GM12864 (cell line): ENCODE data around the gene CASP8AP2.
A peak's percentile ranks its signal among the peaks of the same experiment; 100 is the strongest.
"Not testable (repeated sequence)": the region's sequence is repeated elsewhere in the genome, so short reads cannot be mapped to it uniquely, and the experiment has no call there.

Source experiments
- DNase-seq: peaks from one replicate; pipeline ENCODE4 v3.0.0-alpha.2; 2011; ENCODE audit warnings: low read depth
- H3K4me3 ChIP-seq: 2 replicates; pipeline ENCODE4 v1.5.1; 2011; ENCODE audit warnings: mild to moderate bottlenecking, low read depth, low read length, control low read depth
- TF ChIP-seq, protein P1 (sequence below): IDR thresholded peaks from 2 replicates; pipeline ENCODE4 v1.5.1; 2011; ENCODE audit warnings: low read depth, mild to moderate bottlenecking, moderate library complexity, low read length, control low read depth, inconsistent platforms; ENCODE audit errors: missing control alignments

CASP8AP2 gene

GRCh38 chr6:89799756-89800155, 29.9 kb upstream of the CASP8AP2 start:
- TF ChIP-seq, protein P1, sequence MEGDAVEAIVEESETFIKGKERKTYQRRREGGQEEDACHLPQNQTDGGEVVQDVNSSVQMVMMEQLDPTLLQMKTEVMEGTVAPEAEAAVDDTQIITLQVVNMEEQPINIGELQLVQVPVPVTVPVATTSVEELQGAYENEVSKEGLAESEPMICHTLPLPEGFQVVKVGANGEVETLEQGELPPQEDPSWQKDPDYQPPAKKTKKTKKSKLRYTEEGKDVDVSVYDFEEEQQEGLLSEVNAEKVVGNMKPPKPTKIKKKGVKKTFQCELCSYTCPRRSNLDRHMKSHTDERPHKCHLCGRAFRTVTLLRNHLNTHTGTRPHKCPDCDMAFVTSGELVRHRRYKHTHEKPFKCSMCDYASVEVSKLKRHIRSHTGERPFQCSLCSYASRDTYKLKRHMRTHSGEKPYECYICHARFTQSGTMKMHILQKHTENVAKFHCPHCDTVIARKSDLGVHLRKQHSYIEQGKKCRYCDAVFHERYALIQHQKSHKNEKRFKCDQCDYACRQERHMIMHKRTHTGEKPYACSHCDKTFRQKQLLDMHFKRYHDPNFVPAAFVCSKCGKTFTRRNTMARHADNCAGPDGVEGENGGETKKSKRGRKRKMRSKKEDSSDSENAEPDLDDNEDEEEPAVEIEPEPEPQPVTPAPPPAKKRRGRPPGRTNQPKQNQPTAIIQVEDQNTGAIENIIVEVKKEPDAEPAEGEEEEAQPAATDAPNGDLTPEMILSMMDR: no peak
- no peak overlapping the region for H3K4me3 ChIP-seq
- DNase-seq: no peak

GRCh38 chr6:89803271-89803670, 26.4 kb upstream of the CASP8AP2 start:
- H3K4me3 ChIP-seq: no peak overlapping the region
- TF ChIP-seq, protein P1: no peak
- DNase-seq: no peak

DNA sequence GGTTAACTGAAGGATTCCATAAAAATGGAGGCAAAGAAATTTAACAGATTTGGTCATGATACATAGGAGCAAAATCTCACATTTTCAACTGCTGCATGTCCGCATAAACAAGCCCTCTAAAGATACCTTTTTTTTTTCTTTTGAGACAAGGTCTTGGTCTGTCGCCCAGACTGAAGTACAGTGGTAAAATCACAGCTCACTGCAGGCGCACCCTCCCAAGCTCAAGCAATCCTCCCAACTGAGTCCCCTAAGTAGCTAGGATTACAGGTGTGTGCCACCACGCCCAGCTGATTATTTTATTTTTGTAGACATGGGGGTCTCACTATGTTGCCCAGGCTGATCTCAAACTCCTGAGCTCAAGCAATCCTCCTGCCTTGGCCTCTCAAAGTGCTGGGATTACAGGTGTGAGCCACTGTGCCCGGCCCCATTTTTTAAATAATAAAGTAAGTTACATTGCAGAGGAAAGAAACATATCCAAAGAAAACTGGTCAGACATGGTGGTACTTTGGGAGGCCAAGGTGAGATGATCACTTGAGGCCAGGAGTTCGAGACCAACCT, 23.8 kb upstream of the CASP8AP2 start:
- DNase-seq: no peak
- TF ChIP-seq, protein P1: no peak
- no peak overlapping the region for H3K4me3 ChIP-seq

DNA sequence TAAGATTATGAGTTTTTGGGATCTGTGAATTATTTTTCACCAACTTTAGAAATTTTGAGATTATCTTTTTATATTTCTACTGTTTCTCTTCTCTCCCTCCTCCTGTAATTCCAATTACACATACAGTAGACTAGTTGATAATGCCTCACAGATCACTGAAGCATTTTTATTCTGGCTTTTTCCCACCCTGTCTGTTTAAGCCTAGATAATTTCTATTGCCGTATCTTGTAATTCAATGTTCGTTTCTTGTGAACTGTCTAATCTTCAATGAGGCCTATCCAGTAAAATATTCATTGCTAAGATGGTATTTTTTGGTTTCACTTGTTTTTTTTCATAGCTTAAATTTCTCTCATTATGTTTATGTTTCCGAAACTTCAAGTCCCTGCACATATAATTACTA, 22.1 kb upstream of the CASP8AP2 start:
- DNase-seq: no peak
- TF ChIP-seq, protein P1: no peak
- H3K4me3 ChIP-seq: no peak overlapping the region

GRCh38 chr6:89813422-89813821, 16.3 kb upstream of the CASP8AP2 start:
- not testable (repeated sequence) for DNase-seq

DNA sequence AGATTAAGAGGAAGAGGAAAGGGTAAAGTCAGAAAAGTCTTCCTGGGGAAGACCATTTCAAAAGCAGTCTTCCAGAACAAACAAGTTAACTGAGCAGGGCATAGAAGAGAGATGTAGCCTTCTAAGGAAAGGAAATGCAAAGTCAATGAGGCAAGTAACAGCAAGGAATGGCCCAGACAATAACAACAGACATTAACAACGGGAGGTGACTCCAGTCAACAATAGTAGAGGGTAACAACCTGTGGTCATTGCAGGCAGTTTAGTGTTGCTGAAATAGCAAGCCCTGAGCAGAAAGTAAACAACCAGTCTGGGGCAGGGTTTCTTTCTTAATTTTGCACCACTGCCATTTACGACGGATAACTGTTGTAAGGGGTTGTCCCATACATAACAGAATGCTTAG, 12.2 kb upstream of the CASP8AP2 start:
- DNase-seq: no peak
- no peak overlapping the region; the same call in 1 of the 2 replicates for H3K4me3 ChIP-seq
- TF ChIP-seq, protein P1: no peak

More at GRCh38 chr6:89813422-89813821, 16.3 kb upstream of the CASP8AP2 start:
- H3K4me3 ChIP-seq: not testable (repeated sequence)

- H3K4me3 ChIP-seq: peak overlapping the region; percentile 65
- TF ChIP-seq, protein P1: no peak
- no peak for DNase-seq
Measured at GRCh38 chr6:89818977-89819335, 10.7 kb upstream of the CASP8AP2 start.
